Activated T-helper 2 cell treated with anti-CD3 and anti-CD28 coated beads, Interferon-gamma antibody, Interleukin-2, Interleukin-4, amounts not matched to agents 10 μg/mL and 5 μg/mL and 100 μg/mL, durations not matched to agents 14 hours and 24 hours and 36 hours (primary cell): ENCODE data around the gene SLC9A9. TPM values are rescaled to one million over a fixed set of nuclear protein-coding genes. Genes with fewer than 3 reads are reported as not detected.
"Not testable (repeated sequence)": the region's sequence is repeated elsewhere in the genome, so short reads cannot be mapped to it uniquely, and the experiment has no call there.

Source experiments
- DNase-seq: peaks from one replicate; pipeline ENCODE4 v3.0.0; 2021; ENCODE audit warnings: low spot score
- H3K27ac Mint-ChIP-seq: one replicate; pipeline ENCODE4 v1.8.0; 2021; ENCODE audit warnings: mixed read lengths
- H3K27me3 Mint-ChIP-seq: one replicate; pipeline ENCODE4 v1.8.0; 2021; ENCODE audit warnings: low read depth, mixed read lengths
- H3K36me3 Mint-ChIP-seq: one replicate; pipeline ENCODE4 v1.8.0; 2021; ENCODE audit warnings: low read depth, mixed read lengths
- H3K4me1 Mint-ChIP-seq: one replicate; pipeline ENCODE4 v1.8.0; 2021; ENCODE audit warnings: low read depth, mixed read lengths
- H3K4me3 Mint-ChIP-seq: one replicate; pipeline ENCODE4 v1.8.0; 2021; ENCODE audit warnings: low read depth, mild to moderate bottlenecking, moderate library complexity, mixed read lengths
- H3K9me3 Mint-ChIP-seq: one replicate; pipeline ENCODE4 v1.8.0; 2021; ENCODE audit warnings: mixed read lengths
- intact Hi-C: fragments of 100-400 bp; cut with micrococcal nuclease; formaldehyde crosslinking; loops from one replicate; pipeline ENCODE4 v1.15.1; 2023
- total RNA-seq: library from RNA; stranded (reverse); gene quantifications from 2 replicates; pipeline ENCODE4 v1.2.3, GENCODE V29; 2022

Gene SLC9A9
- total RNA-seq, 1 donor from 2014 or later = 1.6 TPM

DNA sequence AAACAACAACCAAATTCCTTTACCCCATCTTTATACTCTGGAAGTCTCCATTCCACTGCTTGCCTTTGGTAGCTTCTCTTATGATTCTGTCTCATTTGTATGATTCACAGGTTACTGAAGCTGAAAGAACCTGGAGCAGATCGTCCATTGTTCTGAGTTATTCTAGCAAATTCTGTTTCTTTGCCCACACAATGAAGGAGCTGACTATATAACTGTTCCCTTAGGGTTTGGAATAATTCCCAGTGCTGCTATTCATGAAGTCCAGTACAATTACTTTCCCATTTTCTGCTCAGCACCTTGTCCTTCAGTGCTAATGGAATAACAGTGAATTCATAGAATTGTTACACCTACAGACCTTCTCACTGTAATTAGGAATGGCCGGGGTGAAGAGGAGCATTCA lies 560.9 kb downstream of the SLC9A9 start:
- Mint-ChIP-seq H3K27me3 (no peaks in the 10 kb centered on the region), H3K36me3 (no peaks in the 10 kb centered on the region), H3K4me3 (no peak overlapping the region), H3K27ac (no peak overlapping the region), H3K9me3 (no peaks in the 10 kb centered on the region), H3K4me1 (peaks cover 18% of the 10 kb centered on the region)
- no peak for DNase-seq
- intact Hi-C loops = no loop called here

DNA sequence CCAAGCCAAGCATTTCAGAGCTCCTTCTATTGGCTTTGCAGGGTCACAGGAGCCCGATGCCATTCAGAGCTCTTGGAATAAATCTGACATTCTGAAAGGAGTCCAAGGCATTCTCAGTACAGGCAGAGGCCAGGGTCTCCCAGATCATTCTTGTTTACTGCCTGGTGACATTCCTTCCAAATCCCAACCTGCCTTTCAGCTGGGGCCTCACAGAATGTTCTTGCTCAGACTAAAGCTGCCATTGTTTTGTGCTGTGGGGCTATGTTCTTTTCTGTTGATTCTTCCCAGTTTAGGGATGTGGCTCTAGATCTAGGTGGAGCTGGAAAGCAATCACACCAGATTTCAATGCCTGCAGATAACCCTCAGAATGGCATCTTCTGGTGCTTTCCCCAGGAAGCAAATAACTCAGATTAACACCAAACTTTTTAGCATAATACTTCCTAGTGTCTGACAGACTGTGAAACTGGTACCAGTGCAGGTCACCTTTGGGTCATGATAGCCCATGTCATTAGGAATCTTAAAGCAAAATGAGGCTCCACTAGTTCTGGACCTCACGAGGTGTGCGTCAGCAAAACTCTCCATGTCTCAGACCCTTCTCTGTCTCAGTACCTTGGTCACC lies 561.8 kb downstream of the SLC9A9 start:
- Mint-ChIP-seq H3K36me3 (no peaks in the 10 kb centered on the region), H3K4me3 (no peak overlapping the region), H3K27me3 (no peaks in the 10 kb centered on the region), H3K9me3 (no peaks in the 10 kb centered on the region), H3K4me1 (peaks cover 19% of the 10 kb centered on the region), H3K27ac (no peak overlapping the region)
- no peak for DNase-seq
- intact Hi-C loops = no loop called here

- H3K27ac Mint-ChIP-seq = no peak overlapping the region
- peaks cover 25% of the 10 kb centered on the region for H3K4me1 Mint-ChIP-seq
- H3K36me3 Mint-ChIP-seq = no peaks in the 10 kb centered on the region
- intact Hi-C loops = loop anchor here (5.0 kb wide), 1 partner anchor 116 kb away; no protein-coding TSS in a partner anchor
- no peak for DNase-seq
- no peak overlapping the region for H3K4me3 Mint-ChIP-seq
- peaks cover 4% of the 10 kb centered on the region for H3K9me3 Mint-ChIP-seq
- no peaks in the 10 kb centered on the region for H3K27me3 Mint-ChIP-seq
Measured at GRCh38 chr3:143283432-143284128, 564.7 kb downstream of the SLC9A9 start.

GRCh38 chr3:143280984-143281383 lies 567.3 kb downstream of the SLC9A9 start:
- Mint-ChIP-seq H3K36me3 (no peaks in the 10 kb centered on the region), H3K4me1 (peaks cover 27% of the 10 kb centered on the region), H3K27me3 (no peaks in the 10 kb centered on the region), H3K9me3 (peaks cover 4% of the 10 kb centered on the region), H3K4me3 (no peak overlapping the region), H3K27ac (no peak overlapping the region)
- intact Hi-C loops = loop anchor here (5.0 kb wide), 1 partner anchor 114 kb away; no protein-coding TSS in a partner anchor
- DNase-seq = no peak

GRCh38 chr3:143279567-143279966 lies 568.7 kb downstream of the SLC9A9 start:
- H3K4me1 Mint-ChIP-seq = peaks cover 29% of the 10 kb centered on the region
- not testable (repeated sequence) for H3K27me3 Mint-ChIP-seq, H3K27ac Mint-ChIP-seq, H3K4me3 Mint-ChIP-seq, H3K36me3 Mint-ChIP-seq, H3K9me3 Mint-ChIP-seq, DNase-seq
- intact Hi-C loops = loop anchor here (5.0 kb wide), 1 partner anchor 157 kb away; no protein-coding TSS in a partner anchor

- H3K4me3 Mint-ChIP-seq = no peak overlapping the region
- H3K9me3 Mint-ChIP-seq = peaks cover 4% of the 10 kb centered on the region
- no peak for DNase-seq
- H3K27me3 Mint-ChIP-seq = no peaks in the 10 kb centered on the region
- no peaks in the 10 kb centered on the region for H3K36me3 Mint-ChIP-seq
- intact Hi-C loops = loop anchor here (5.0 kb wide), 1 partner anchor 156 kb away; no protein-coding TSS in a partner anchor
- H3K4me1 Mint-ChIP-seq = peaks cover 29% of the 10 kb centered on the region
- no peak overlapping the region for H3K27ac Mint-ChIP-seq
Measured at GRCh38 chr3:143278721-143279120, 569.5 kb downstream of the SLC9A9 start.

DNA sequence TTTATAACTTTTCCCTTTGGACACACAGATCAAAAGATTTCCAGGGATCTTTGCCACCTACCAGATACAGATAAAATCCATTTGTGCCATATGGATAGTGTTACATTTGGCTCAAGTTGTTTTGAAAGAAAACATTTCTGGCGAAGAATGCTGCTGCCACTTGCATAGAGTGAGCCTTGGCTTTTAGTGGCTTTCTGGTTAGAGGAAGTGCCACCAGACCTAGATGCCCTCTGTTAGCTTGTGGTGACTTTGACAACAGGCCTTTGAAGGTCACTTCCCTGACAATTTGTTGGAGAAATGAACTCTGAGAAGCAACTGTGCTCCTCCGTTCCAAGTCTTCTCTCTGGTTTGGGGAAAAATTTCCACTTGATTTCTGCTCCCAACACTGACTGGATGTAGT lies 570.7 kb downstream of the SLC9A9 start:
- intact Hi-C loops = loop anchor here (2.0 to 5.0 kb wide), 2 partner anchors 17 to 155 kb away; no protein-coding TSS in a partner anchor
- Mint-ChIP-seq H3K9me3 (peaks cover 4% of the 10 kb centered on the region), H3K27ac (no peak overlapping the region), H3K4me1 (peaks cover 21% of the 10 kb centered on the region), H3K4me3 (no peak overlapping the region), H3K36me3 (no peaks in the 10 kb centered on the region), H3K27me3 (no peaks in the 10 kb centered on the region)
- no peak for DNase-seq

GRCh38 chr3:143276592-143276991 lies 571.7 kb downstream of the SLC9A9 start:
- Mint-ChIP-seq H3K27ac (peak overlapping the region; percentile 5), H3K36me3 (no peaks in the 10 kb centered on the region), H3K27me3 (no peaks in the 10 kb centered on the region), H3K9me3 (peaks cover 4% of the 10 kb centered on the region), H3K4me3 (no peak overlapping the region), H3K4me1 (peaks cover 18% of the 10 kb centered on the region)
- DNase-seq = no peak
- intact Hi-C loops = loop anchor here (2.0 to 5.0 kb wide), 2 partner anchors 18 to 154 kb away; no protein-coding TSS in a partner anchor

DNA sequence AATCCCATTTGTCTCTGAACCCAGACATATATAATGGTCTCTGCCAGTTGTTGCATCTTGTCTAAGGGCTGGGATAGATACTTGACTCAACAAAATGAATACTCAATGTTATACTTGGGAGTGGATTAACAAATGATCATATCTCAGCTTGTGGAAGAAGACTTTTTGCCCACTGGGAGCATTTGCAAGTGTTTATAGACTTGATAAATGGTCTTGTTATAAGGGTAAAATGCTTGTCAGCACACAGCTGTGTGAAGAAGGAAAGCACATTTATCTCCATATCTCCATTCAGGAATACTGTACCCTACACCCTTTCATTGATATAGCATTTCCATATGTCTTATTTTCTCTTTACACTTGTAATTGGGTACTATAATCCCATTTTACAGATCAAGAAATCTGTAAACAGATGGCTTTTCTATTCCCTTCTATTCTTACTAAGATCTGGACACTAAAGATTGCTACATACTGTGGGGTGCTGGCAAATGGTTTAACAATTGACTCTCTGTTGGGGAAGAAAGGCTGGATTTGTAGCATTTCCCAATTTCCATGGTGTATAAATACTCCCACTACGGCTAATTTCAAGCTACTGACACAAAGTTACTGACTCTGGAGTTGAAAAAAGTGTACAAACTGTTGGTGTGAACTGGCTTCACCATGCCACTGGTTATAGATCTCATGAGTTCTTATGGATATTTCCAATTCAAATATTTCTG lies 574.1 kb downstream of the SLC9A9 start:
- no peak for DNase-seq
- no peaks in the 10 kb centered on the region for H3K9me3 Mint-ChIP-seq
- peaks cover 14% of the 10 kb centered on the region for H3K4me1 Mint-ChIP-seq
- H3K27ac Mint-ChIP-seq = no peak overlapping the region
- H3K27me3 Mint-ChIP-seq = no peaks in the 10 kb centered on the region
- intact Hi-C loops = no loop called here
- H3K36me3 Mint-ChIP-seq = no peaks in the 10 kb centered on the region
- H3K4me3 Mint-ChIP-seq = no peak overlapping the region

GRCh38 chr3:143271136-143271535 lies 577.1 kb downstream of the SLC9A9 start:
- H3K27me3 Mint-ChIP-seq = no peaks in the 10 kb centered on the region

DNA sequence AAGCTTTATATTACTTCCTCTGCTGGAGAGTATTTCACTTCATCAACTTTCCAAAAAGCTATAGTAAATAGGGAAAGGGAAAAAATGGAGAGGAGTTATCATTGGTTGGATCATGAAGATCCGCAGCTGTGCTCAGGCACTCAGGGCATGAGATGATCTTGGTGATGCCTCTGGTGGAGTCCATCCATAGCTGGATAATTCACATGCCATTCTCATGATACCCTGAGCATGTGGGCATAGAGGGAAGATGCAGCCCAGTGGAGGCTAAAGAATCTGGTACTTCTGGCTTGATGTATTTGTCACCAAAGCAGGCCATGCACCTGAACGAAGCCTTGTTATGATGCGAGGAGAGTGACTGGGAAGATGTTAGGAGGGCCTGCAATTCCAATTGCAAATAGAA lies 578.5 kb downstream of the SLC9A9 start:
- no peaks in the 10 kb centered on the region for H3K9me3 Mint-ChIP-seq
- H3K36me3 Mint-ChIP-seq = no peaks in the 10 kb centered on the region
- peaks cover 2% of the 10 kb centered on the region for H3K4me1 Mint-ChIP-seq
- H3K27ac Mint-ChIP-seq = no peak overlapping the region
- intact Hi-C loops = no loop called here
- H3K27me3 Mint-ChIP-seq = no peaks in the 10 kb centered on the region
- H3K4me3 Mint-ChIP-seq = no peak overlapping the region
- DNase-seq = no peak

More at GRCh38 chr3:143271136-143271535, 577.1 kb downstream of the SLC9A9 start:
- peaks cover 5% of the 10 kb centered on the region for H3K4me1 Mint-ChIP-seq
- DNase-seq = no peak
- H3K4me3 Mint-ChIP-seq = no peak overlapping the region
- no peaks in the 10 kb centered on the region for H3K9me3 Mint-ChIP-seq
- no peak overlapping the region for H3K27ac Mint-ChIP-seq
- intact Hi-C loops = no loop called here
- H3K36me3 Mint-ChIP-seq = no peaks in the 10 kb centered on the region

GRCh38 chr3:143267989-143268388 lies 580.3 kb downstream of the SLC9A9 start:
- Mint-ChIP-seq H3K27me3 (no peaks in the 10 kb centered on the region), H3K4me1 (peaks cover 2% of the 10 kb centered on the region), H3K36me3 (no peaks in the 10 kb centered on the region), H3K27ac (no peak overlapping the region), H3K9me3 (no peaks in the 10 kb centered on the region), H3K4me3 (no peak overlapping the region)
- intact Hi-C loops = no loop called here
- no peak for DNase-seq

DNA sequence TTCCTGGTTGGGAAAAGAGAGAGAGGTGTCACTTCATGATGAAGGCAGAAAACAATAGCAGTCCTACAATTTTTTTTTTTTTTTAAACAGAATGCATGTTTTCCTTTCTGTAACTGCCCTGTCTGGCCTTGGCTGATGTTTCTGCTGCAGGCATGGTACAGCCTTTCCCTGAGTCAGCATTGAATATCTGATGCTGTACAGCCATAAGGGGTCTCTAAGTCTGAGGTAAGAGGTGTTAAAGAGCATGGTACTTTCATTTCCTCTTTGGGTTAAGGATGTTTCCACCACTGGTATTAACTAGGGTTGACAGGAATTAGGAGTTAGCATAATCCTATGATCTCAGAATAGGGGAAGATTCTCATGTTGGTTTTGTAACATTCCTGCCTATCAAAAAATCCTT lies 581.3 kb downstream of the SLC9A9 start:
- no peaks in the 10 kb centered on the region for H3K9me3 Mint-ChIP-seq
- H3K4me3 Mint-ChIP-seq = no peak overlapping the region
- H3K27ac Mint-ChIP-seq = no peak overlapping the region
- peaks cover 4% of the 10 kb centered on the region for H3K4me1 Mint-ChIP-seq
- intact Hi-C loops = no loop called here
- H3K36me3 Mint-ChIP-seq = no peaks in the 10 kb centered on the region
- no peak for DNase-seq
- no peaks in the 10 kb centered on the region for H3K27me3 Mint-ChIP-seq
